H1 (cell line): ENCODE data around the gene GPC1.

Experiments
- ASH2L ChIP-seq: fragments of 200-600, 300-600 bp; sonication (generic); IDR thresholded peaks from one replicate; pipeline ENCODE4 v1.7.1; 2017; ENCODE audit warnings: low read length
- ATF2 ChIP-seq: IDR thresholded peaks from 2 replicates; pipeline ENCODE4 v1.6.1; 2012; ENCODE audit warnings: low read length, inconsistent platforms
- CEBPB ChIP-seq: IDR thresholded peaks from 2 replicates; pipeline ENCODE4 v1.6.1; 2012; ENCODE audit warnings: low read depth, low read length
- CTCF ChIP-seq, 3 experiments: IDR thresholded peaks; 1 replicate in 2 of 3; 2 replicates in 1 of 3; pipeline versions ENCODE4 v1.5.1 to v1.6.1; 2011; ENCODE audit warnings: low read length in 3 of 3, mild to moderate bottlenecking in 3 of 3, inconsistent platforms in 2 of 3, low read depth in 1 of 3, moderate library complexity in 1 of 3; ENCODE audit not compliant: insufficient read depth in 1 of 3; ENCODE audit errors: control extremely low read depth in 1 of 3
- HDAC2 ChIP-seq, 2 experiments: fragments of 300-600 bp in 1 of 2; sonication (generic) in 1 of 2; IDR thresholded peaks; 2 replicates each; pipeline ENCODE4 v1.6.1; 2011 to 2012; ENCODE audit warnings: low read depth in 2 of 2, low read length in 2 of 2, mild to moderate bottlenecking in 2 of 2, moderate library complexity in 2 of 2, borderline replicate concordance in 1 of 2, inconsistent platforms in 1 of 2
- MAX ChIP-seq: IDR thresholded peaks from 2 replicates; pipeline ENCODE4 v1.6.1; 2012; ENCODE audit warnings: inconsistent platforms
- POLR2A ChIP-seq, 2 experiments: IDR thresholded peaks; 1 replicate in 1 of 2; 2 replicates in 1 of 2; pipeline ENCODE4 v1.6.1; 2011; ENCODE audit warnings: low read depth in 2 of 2, low read length in 2 of 2, mild to moderate bottlenecking in 2 of 2; ENCODE audit errors: control extremely low read depth in 1 of 2
- POLR2AphosphoS5 ChIP-seq: IDR thresholded peaks from 2 replicates; pipeline ENCODE4 v1.6.1; 2011; ENCODE audit warnings: low read depth, low read length
- RBBP5 ChIP-seq: IDR thresholded peaks from 2 replicates; pipeline ENCODE4 v1.7.1; 2012; ENCODE audit warnings: low read depth, mild to moderate bottlenecking, inconsistent platforms, low read length, moderate library complexity, borderline replicate concordance
- RFX5 ChIP-seq: IDR thresholded peaks from 2 replicates; pipeline ENCODE4 v1.6.1; 2011; ENCODE audit warnings: low read depth, low read length, improper control_type of control experiment, borderline replicate concordance
- SP1 ChIP-seq: IDR thresholded peaks from 2 replicates; pipeline ENCODE4 v1.6.1; 2011; ENCODE audit warnings: low read depth, low read length
- YY1 ChIP-seq: IDR thresholded peaks from 2 replicates; pipeline ENCODE4 v1.6.1; 2011; ENCODE audit warnings: low read depth, mild to moderate bottlenecking, low read length

GRCh38 chr2:240432820-240433801 lies 2.4 kb upstream of the GPC1 start:
- no peak for TF ChIP-seq CTCF (IDR thresholded peaks at IDR 0.05; ENCODE audit: control extremely low read depth in 1 of 3, insufficient read depth in 1 of 3, low read depth in 1 of 3, low read length in 3 of 3)
- no peak for TF ChIP-seq YY1
- no peak for TF ChIP-seq RBBP5
- no peak for TF ChIP-seq POLR2A (IDR thresholded peaks at IDR 0.05; ENCODE audit: control extremely low read depth in 1 of 2, low read depth in 2 of 2, low read length in 2 of 2)
- no peak for TF ChIP-seq ATF2
- TF ChIP-seq ASH2L, result no peak
- TF ChIP-seq POLR2AphosphoS5, result no peak
- no peak for TF ChIP-seq HDAC2 (IDR thresholded peaks at IDR 0.05; ENCODE audit: borderline replicate concordance in 1 of 2, low read depth in 2 of 2, low read length in 2 of 2)
- TF ChIP-seq RFX5, result no peak
- no peak for TF ChIP-seq MAX
- TF ChIP-seq CEBPB, result no peak
- no peak for TF ChIP-seq SP1
